Endothelial cell of umbilical vein (primary cell): ENCODE data around the gene CERKL. TPM values are rescaled to one million over a fixed set of nuclear protein-coding genes. Genes with fewer than 3 reads are reported as not detected.

ENCODE experiments used
- BruUV-seq: library from RNA; stranded (reverse); fragments of 400-500 nt; replicated peaks from 2 replicates; lab custom pipeline; 2021; lab: Mats Ljungman, UMichigan
- CTCF ChIA-PET: fragments of 300-600, 350-600 bp; sonication (Branson Sonifier 250); formaldehyde crosslinking; loops from one replicate; lab custom pipeline; 2021; ENCODE audit warnings: antibody characterized with exemption, inconsistent platforms; lab: Charles Lee
- POLR2A ChIA-PET: fragments of 300-600, 350-600 bp; sonication (Branson Sonifier 250); formaldehyde crosslinking; loops from one replicate; lab custom pipeline; 2021; ENCODE audit warnings: antibody characterized with exemption, inconsistent platforms; lab: Charles Lee
- DNase-seq: peaks from one replicate; pipeline ENCODE4 v3.0.0-alpha.2; 2011; ENCODE audit warnings: low read depth, low spot score
- FAIRE-seq: peaks from 2 replicates; lab custom pipeline; 2011; peaks lifted over from hg19 to GRCh38; lab: Jason Lieb, UNC
- H2AFZ ChIP-seq: 2 replicates; pipeline ENCODE4 v1.6.0; 2012; ENCODE audit warnings: low read depth, low read length, control low read depth, inconsistent platforms
- H3K27ac ChIP-seq: 2 replicates; pipeline ENCODE4 v1.5.1; 2011; ENCODE audit warnings: low read depth, mild to moderate bottlenecking, control low read depth, low read length, moderate library complexity; ENCODE audit not compliant: insufficient read depth
- H3K27me3 ChIP-seq, 2 experiments: 2 replicates each; pipeline versions ENCODE4 v1.6.0 to v1.6.1; 2011; ENCODE audit warnings: low read length in 2 of 2, mixed read lengths in 1 of 2; ENCODE audit not compliant: control insufficient read depth in 2 of 2, insufficient read depth in 2 of 2
- H3K36me3 ChIP-seq, 2 experiments: 2 replicates in 1 of 2; 3 replicates in 1 of 2; pipeline ENCODE4 v1.5.1; 2011; ENCODE audit warnings: low read length in 2 of 2, mild to moderate bottlenecking in 1 of 2, moderate library complexity in 1 of 2; ENCODE audit not compliant: control insufficient read depth in 2 of 2, insufficient read depth in 2 of 2; ENCODE audit errors: extremely low read depth in 1 of 2
- H3K4me1 ChIP-seq: 3 replicates; pipeline ENCODE4 v1.5.1; 2011; ENCODE audit warnings: mild to moderate bottlenecking, low read length; ENCODE audit not compliant: control insufficient read depth, insufficient read depth; ENCODE audit errors: extremely low read depth
- H3K4me2 ChIP-seq: 2 replicates; pipeline ENCODE4 v1.6.1; 2011; ENCODE audit warnings: low read length, control low read depth, mixed read lengths; ENCODE audit not compliant: insufficient read depth
- H3K4me3 ChIP-seq, 3 experiments: fragments of 200-600 bp in 1 of 3; sonication (generic), shearing (Covaris generic) in 1 of 3; replicated peaks in 1 of 3; 2 replicates each; pipeline ENCODE4 v1.5.1; 2011 to 2016; ENCODE audit warnings: control low read depth in 3 of 3, low read length in 3 of 3, mild to moderate bottlenecking in 2 of 3, inconsistent platforms in 1 of 3, low read depth in 1 of 3, moderate library complexity in 1 of 3; ENCODE audit not compliant: insufficient read depth in 1 of 3
- H3K79me2 ChIP-seq: 2 replicates; pipeline ENCODE4 v1.6.0; 2012; ENCODE audit warnings: low read length, inconsistent platforms; ENCODE audit not compliant: control insufficient read depth, insufficient read depth
- H3K9ac ChIP-seq: replicated peaks from 2 replicates; pipeline ENCODE3; 2011; ENCODE audit warnings: low read length, control low read depth; ENCODE audit not compliant: insufficient read depth; ENCODE audit errors: extremely low read depth
- H3K9me1 ChIP-seq: replicated peaks from 3 replicates; pipeline ENCODE4 v1.6.0; 2011; ENCODE audit warnings: mild to moderate bottlenecking, low read length; ENCODE audit not compliant: control insufficient read depth, insufficient read depth; ENCODE audit errors: extremely low read depth
- H3K9me3 ChIP-seq: replicated peaks from 2 replicates; pipeline ENCODE4 v1.5.1; 2012; ENCODE audit warnings: low read length, inconsistent platforms; ENCODE audit not compliant: control insufficient read depth, insufficient read depth
- H4K20me1 ChIP-seq: replicated peaks from 2 replicates; pipeline ENCODE3; 2011; ENCODE audit warnings: mild to moderate bottlenecking, low read length; ENCODE audit not compliant: control insufficient read depth, insufficient read depth; ENCODE audit errors: extremely low read depth
- EZH2 ChIP-seq: IDR thresholded peaks from 2 replicates; pipeline ENCODE4 v1.6.1; 2012; ENCODE audit warnings: borderline replicate concordance, low read depth, mild to moderate bottlenecking, moderate library complexity, low read length, inconsistent platforms; ENCODE audit not compliant: severe bottlenecking
- FOS ChIP-seq: IDR thresholded peaks from 2 replicates; pipeline ENCODE4 v1.6.1; 2011; ENCODE audit warnings: mild to moderate bottlenecking, low read length, moderate library complexity, borderline replicate concordance; ENCODE audit not compliant: insufficient read depth
- GATA2 ChIP-seq: IDR thresholded peaks from 2 replicates; pipeline ENCODE4 v1.7.0; 2011; ENCODE audit warnings: low read depth, mild to moderate bottlenecking, moderate library complexity, mixed read lengths, low read length; ENCODE audit not compliant: insufficient read length, insufficient read depth
- JUN ChIP-seq: IDR thresholded peaks from 2 replicates; pipeline ENCODE4 v1.6.1; 2011; ENCODE audit warnings: borderline replicate concordance, low read depth; ENCODE audit not compliant: insufficient read length, insufficient read depth
- MAX ChIP-seq: IDR thresholded peaks from 2 replicates; pipeline ENCODE4 v1.6.1; 2011; ENCODE audit not compliant: insufficient read depth, insufficient read length
- MYC ChIP-seq: IDR thresholded peaks from one replicate; pipeline ENCODE4 v1.6.1; 2011; ENCODE audit warnings: mild to moderate bottlenecking, low read depth, low read length
- POLR2A ChIP-seq: IDR thresholded peaks from 2 replicates; pipeline ENCODE4 v1.6.1; 2012; ENCODE audit warnings: low read depth, mild to moderate bottlenecking, control low read depth, low read length
- POLR2AphosphoS5 ChIP-seq: IDR thresholded peaks from 2 replicates; pipeline ENCODE4 v1.6.1; 2012; ENCODE audit warnings: low read depth, mild to moderate bottlenecking, control low read depth, low read length, moderate library complexity; ENCODE audit not compliant: insufficient read depth
- dilution Hi-C: fragments of 300-500 bp; cut with MboI; formaldehyde crosslinking; loops from one replicate; pipeline ENCODE4 v1.15.0; 2019; ENCODE audit warnings: low sequenced_read_pairs; ENCODE audit not compliant: extremely low pct_ligation_motif_present
- intact Hi-C: fragments of 100-400 bp; cut with micrococcal nuclease; formaldehyde crosslinking; loops from one replicate; pipeline ENCODE4 v1.10.0; 2022
- polyA plus RNA-seq, 4 experiments: library from polyadenylated mRNA; depleted of rRNA in 3 of 4; stranded (reverse) in 3 of 4; unstranded in 1 of 4; fragments of >200 nt; gene quantifications; 2 replicates each; pipeline versions ENCODE4 v1.2.1 to v1.2.3, GENCODE V29; 2011 to 2012; ENCODE audit warnings: missing spikeins in 1 of 4
- total RNA-seq: library from RNA; stranded (reverse); gene quantifications from 2 replicates; pipeline ENCODE4 v1.2.3, GENCODE V29; 2021

CERKL gene
- total and polyA plus RNA-seq, 2 donors (not counting 3 experiments of a cell fraction or from before 2014, with no cell fraction given): not detected

GRCh38 chr2:181575650-181576025 lies 81.3 kb downstream of the CERKL start:
- Histone ChIP-seq H4K20me1 (no peaks in the 10 kb centered on the region), H3K9me3 (no peaks in the 10 kb centered on the region), H3K36me3 (no peaks in the 10 kb centered on the region), H3K9ac (no peak overlapping the region), H3K4me2 (no peak overlapping the region), H2AFZ (no peak overlapping the region), H3K9me1 (no peaks in the 10 kb centered on the region), H3K27ac (no peak overlapping the region), H3K4me3 (no peak overlapping the region), H3K27me3 (peaks cover 4 to 12% of the 10 kb centered on the region in 2 experiments), H3K4me1 (no peaks in the 10 kb centered on the region), H3K79me2 (no peaks in the 10 kb centered on the region)
- ChIA-PET POLR2A (no interaction called here), CTCF (interaction anchor here (0.9 kb wide), 1 partner anchor 140 kb away, joined by 6 read pairs; no protein-coding TSS in a partner anchor)
- intact Hi-C loops (no loop called here), dilution Hi-C loops (no loop called here)
- DNase-seq: no peak
- no TSS peak for BruUV-seq
- FAIRE-seq: no peak
- no peak for TF ChIP-seq GATA2
- no peak for TF ChIP-seq JUN
- TF ChIP-seq EZH2: no peak
- TF ChIP-seq POLR2A: no peak
- no peak for TF ChIP-seq POLR2AphosphoS5
- no peak for TF ChIP-seq FOS
- no peak for TF ChIP-seq MYC
- no peak for TF ChIP-seq MAX
